SK-N-SH (cell line): ENCODE results near the gene DPY19L1. TPM values are rescaled to one million over a fixed set of nuclear protein-coding genes. Genes with fewer than 3 reads are reported as not detected.
"Not testable (repeated sequence)": the region's sequence is repeated elsewhere in the genome, so short reads cannot be mapped to it uniquely, and the experiment has no call there.

Source experiments
- CTCF ChIA-PET: fragments of 300-600, 350-600 bp; formaldehyde crosslinking; extraction: SDS; loops from one replicate; lab custom pipeline; 2021; lab: Yijun Ruan, JAX
- POLR2A ChIA-PET: fragments of 350-600 bp; sonication (Branson Sonifier 250); formaldehyde crosslinking; extraction: SDS; loops from one replicate; lab custom pipeline; 2020; ENCODE audit warnings: antibody characterized with exemption, inconsistent platforms; lab: Yijun Ruan, JAX
- DNase-seq: peaks from one replicate; pipeline ENCODE4 v3.0.0; 2012
- H2AFZ ChIP-seq: fragments of 200-600 bp; sonication (generic); 2 replicates; pipeline ENCODE4 v1.8.1; 2016; ENCODE audit warnings: antibody characterized with exemption, mild to moderate bottlenecking, low read depth
- H3F3A ChIP-seq: fragments of 200-600 bp; sonication (generic); replicated peaks from 2 replicates; pipeline ENCODE3; 2016; ENCODE audit warnings: antibody characterized with exemption, mild to moderate bottlenecking; ENCODE audit not compliant: insufficient read depth
- H3K27ac ChIP-seq, 2 experiments: fragments of 200-500 bp in 1 of 2; fragments of 200-600 bp in 1 of 2; sonication (Bioruptor generic) in 1 of 2; sonication (generic), shearing (Covaris generic) in 1 of 2; 2 replicates each; pipeline versions ENCODE4 v1.5.1 to v1.6.1; 2014 to 2016; ENCODE audit warnings: low read depth in 2 of 2, inconsistent platforms in 1 of 2, low read length in 1 of 2, mild to moderate bottlenecking in 1 of 2, mixed read lengths in 1 of 2
- H3K27me3 ChIP-seq: fragments of 200-600 bp; sonication (generic), shearing (Covaris generic); 2 replicates; pipeline ENCODE4 v1.6.1; 2016; ENCODE audit warnings: mixed run types; ENCODE audit not compliant: insufficient read depth
- H3K36me3 ChIP-seq, 2 experiments: fragments of 200-500 bp in 1 of 2; fragments of 200-600 bp in 1 of 2; sonication (Bioruptor generic) in 1 of 2; sonication (generic) in 1 of 2; replicated peaks in 1 of 2; 2 replicates each; pipeline versions ENCODE3 to v1.5.1; 2014 to 2016; ENCODE audit warnings: low read length in 1 of 2, mild to moderate bottlenecking in 1 of 2; ENCODE audit not compliant: insufficient read depth in 2 of 2, control insufficient read depth in 1 of 2
- H3K4me1 ChIP-seq, 2 experiments: fragments of 200-500 bp in 1 of 2; fragments of 200-600 bp in 1 of 2; sonication (Bioruptor generic) in 1 of 2; sonication (generic), shearing (Covaris generic) in 1 of 2; 2 replicates each; pipeline versions ENCODE4 v1.5.1 to v1.6.1; 2014 to 2016; ENCODE audit warnings: low read depth in 1 of 2, low read length in 1 of 2, mixed run types in 1 of 2; ENCODE audit not compliant: insufficient read depth in 2 of 2, control insufficient read depth in 1 of 2
- H3K4me2 ChIP-seq: fragments of 200-600 bp; sonication (generic), shearing (Covaris generic); 2 replicates; pipeline ENCODE4 v1.6.1; 2017; ENCODE audit warnings: mixed run types
- H3K4me3 ChIP-seq, 2 experiments: fragments of 200-500 bp in 1 of 2; fragments of 200-600 bp in 1 of 2; sonication (Bioruptor generic) in 1 of 2; sonication (generic), shearing (Covaris generic) in 1 of 2; 2 replicates each; pipeline versions ENCODE4 v1.5.1 to v1.8.1; 2014 to 2016; ENCODE audit warnings: low read depth in 2 of 2, inconsistent platforms in 1 of 2, low read length in 1 of 2, mild to moderate bottlenecking in 1 of 2, mixed read lengths in 1 of 2, moderate library complexity in 1 of 2
- H3K79me2 ChIP-seq: fragments of 200-600 bp; sonication (generic); 2 replicates; pipeline ENCODE4 v1.8.1; 2017; ENCODE audit warnings: mild to moderate bottlenecking; ENCODE audit not compliant: insufficient read depth
- H3K9ac ChIP-seq: fragments of 200-600 bp; sonication (generic); 2 replicates; pipeline ENCODE4 v1.6.1; 2017; ENCODE audit warnings: mixed run types
- H3K9me2 ChIP-seq: fragments of 200-600 bp; sonication (generic); 2 replicates; pipeline ENCODE4 v1.6.1; 2017; ENCODE audit warnings: mixed run types
- H3K9me3 ChIP-seq: fragments of 200-600 bp; sonication (generic); 2 replicates; pipeline ENCODE4 v1.6.1; 2017; ENCODE audit warnings: mixed run types, mild to moderate bottlenecking, moderate library complexity
- H4K20me1 ChIP-seq: fragments of 200-600 bp; sonication (generic); 2 replicates; pipeline ENCODE4 v1.6.1; 2017; ENCODE audit warnings: mild to moderate bottlenecking, mixed run types; ENCODE audit not compliant: insufficient read depth
- CTCF ChIP-seq: fragments of 200-600 bp; sonication (generic); IDR thresholded peaks from 2 replicates; pipeline ENCODE4 v1.6.1; 2017; ENCODE audit warnings: antibody characterized with exemption, mild to moderate bottlenecking, moderate library complexity
- FOSL2 ChIP-seq: IDR thresholded peaks from 2 replicates; pipeline ENCODE4 v1.4.0; 2012; ENCODE audit warnings: low read depth, mild to moderate bottlenecking, moderate library complexity, borderline replicate concordance
- JUND ChIP-seq: IDR thresholded peaks from 2 replicates; pipeline ENCODE4 v1.4.0; 2012
- NFIC ChIP-seq: IDR thresholded peaks from 2 replicates; pipeline ENCODE4 v1.4.0; 2012; ENCODE audit warnings: borderline replicate concordance
- PBX3 ChIP-seq: IDR thresholded peaks from 2 replicates; pipeline ENCODE4; 2012
- RAD21 ChIP-seq: IDR thresholded peaks from 2 replicates; pipeline ENCODE4 v1.6.1; 2012; ENCODE audit warnings: mild to moderate bottlenecking, low read length
- SMC3 ChIP-seq: IDR thresholded peaks from 2 replicates; pipeline ENCODE4 v1.6.1; 2012; ENCODE audit warnings: low read depth, low read length, improper control_type of control experiment
- TCF12 ChIP-seq: IDR thresholded peaks from 2 replicates; pipeline ENCODE4 v1.4.0; 2012
- TEAD4 ChIP-seq: IDR thresholded peaks from 2 replicates; pipeline ENCODE4 v1.4.0; 2012; ENCODE audit warnings: mild to moderate bottlenecking, borderline replicate concordance; ENCODE audit not compliant: insufficient read depth
- WGBS: methylation state at CpG from one replicate; pipeline ENCODE4 v1.1.6; 2017; ENCODE audit warnings: low lambda C conversion rate; 5-methylcytosine and 5-hydroxymethylcytosine counted together
- polyA plus RNA-seq, 3 experiments: library from polyadenylated mRNA; depleted of rRNA; stranded (reverse); fragments of >200 nt; gene quantifications; 2 replicates each; pipeline ENCODE4 v1.2.3, GENCODE V29; 2012

Gene DPY19L1
- polyA plus RNA-seq, 1 of the 3 experiments (the other 2 are of a cell fraction) = 27.7 TPM

- DNase-seq, H3K36me3 ChIP-seq, POLR2A ChIA-PET, H3K9me3 ChIP-seq, H3K4me1 ChIP-seq, H3F3A ChIP-seq, H3K4me2 ChIP-seq, H3K79me2 ChIP-seq, H3K27me3 ChIP-seq, H3K27ac ChIP-seq, H3K4me3 ChIP-seq, H3K9me2 ChIP-seq, H4K20me1 ChIP-seq, H3K9ac ChIP-seq: not testable (repeated sequence)
- peak overlapping the region; percentile 78; the same call in 1 of the 2 replicates for H2AFZ ChIP-seq
- CTCF ChIA-PET = interaction anchor here (1.2 kb wide), 1 partner anchor 9 kb away, joined by 4 read pairs; no protein-coding TSS in a partner anchor
- WGBS = 84% methylated on average over 11 of the region's 11 CpGs
Measured at GRCh38 chr7:35057505-35058451, 20.5 kb upstream of the DPY19L1 start.

- TF ChIP-seq SMC3 = peak; percentile 22; the same call in 1 of the 2 replicates
- peak; percentile 50 for TF ChIP-seq CTCF
- TF ChIP-seq RAD21 = peak; percentile 54
- TF ChIP-seq, all 33 proteins: peak for 3; not testable (repeated sequence) for 30
- CTCF ChIA-PET = interaction anchor here (1.0 to 1.6 kb wide), 2 partner anchors 489 to 568 kb away, joined by 3 read pairs; no protein-coding TSS in a partner anchor
Measured at GRCh38 chr7:35055733-35056132, 18.4 kb upstream of the DPY19L1 start.

GRCh38 chr7:35053488-35054175 lies 16.3 kb upstream of the DPY19L1 start:
- Histone ChIP-seq H3K27ac (peak overlapping the region in 1 of 2 experiments; percentile 17; a peak in 1 of 4 replicates), H3K4me2 (0 out of 2 replicates have a peak overlapping the region, but pooled peaks have one; percentile 31), H2AFZ (peak overlapping the region; percentile 7; the same call in 1 of the 2 replicates)
- H3F3A ChIP-seq, CTCF ChIA-PET, DNase-seq, H3K4me1 ChIP-seq, H3K9me3 ChIP-seq, H3K4me3 ChIP-seq, H3K79me2 ChIP-seq, H4K20me1 ChIP-seq, POLR2A ChIA-PET, H3K9me2 ChIP-seq, H3K36me3 ChIP-seq, H3K9ac ChIP-seq, H3K27me3 ChIP-seq: not testable (repeated sequence)
- TF ChIP-seq PBX3 (peak; percentile 57), TEAD4 (peak; percentile 70), FOSL2 (peak; percentile 76; the same call in 1 of the 2 replicates), NFIC (peak; percentile 59), JUND (peak; percentile 65), TCF12 (peak; percentile 60)
- 49% methylated on average over 4 of the region's 4 CpGs for WGBS

More at GRCh38 chr7:35055733-35056132, 18.4 kb upstream of the DPY19L1 start:
- 46% methylated on average over 2 of the region's 2 CpGs for WGBS
- H3K27ac ChIP-seq, POLR2A ChIA-PET, H3K4me2 ChIP-seq, H3K9ac ChIP-seq, H3K9me3 ChIP-seq, H3K4me1 ChIP-seq, H3F3A ChIP-seq, H3K9me2 ChIP-seq, H2AFZ ChIP-seq, H3K4me3 ChIP-seq, H3K27me3 ChIP-seq, H4K20me1 ChIP-seq, H3K36me3 ChIP-seq, DNase-seq, H3K79me2 ChIP-seq: not testable (repeated sequence)

- DNase-seq, H3K9me2 ChIP-seq, H3K27me3 ChIP-seq, H4K20me1 ChIP-seq, CTCF ChIA-PET, H3K36me3 ChIP-seq, H3K27ac ChIP-seq, H3K4me1 ChIP-seq, H3K9me3 ChIP-seq, H3K4me2 ChIP-seq, H3K79me2 ChIP-seq, H3K4me3 ChIP-seq, H3K9ac ChIP-seq, H2AFZ ChIP-seq, POLR2A ChIA-PET, H3F3A ChIP-seq: not testable (repeated sequence)
- 95% methylated on average over 2 of the region's 2 CpGs for WGBS
Measured at GRCh38 chr7:35048390-35048789, 11.1 kb upstream of the DPY19L1 start.
